Measurements from ENCODE around the gene ATPAF1. TPM values are rescaled to one million over a fixed set of nuclear protein-coding genes. Genes with fewer than 3 reads are reported as not detected.

The ATPAF1 gene
- total RNA-seq, 1 donor from 2014 or later = 79.3 TPM

GRCh38 chr1:46606255-46606965, 61.8 kb downstream of the ATPAF1 start:
- H3K4me1 Mint-ChIP-seq = peaks cover 19% of the 10 kb centered on the region
- H3K9ac ChIP-seq = no peak overlapping the region
- H3K9me3 ChIP-seq (ENCODE audit: low read depth) = no peaks in the 10 kb centered on the region
- no peak overlapping the region for H3K4me2 ChIP-seq
- H4K20me1 ChIP-seq (ENCODE audit: low read depth) = no peaks in the 10 kb centered on the region
- peaks cover 13% of the 10 kb centered on the region for H3K4me1 ChIP-seq
- H3K4me3 ChIP-seq = no peak overlapping the region
- no peak overlapping the region for H3K4me3 Mint-ChIP-seq
- peaks cover 21% of the 10 kb centered on the region for H3K27me3 Mint-ChIP-seq (ENCODE audit: insufficient read depth, low read depth)
- DNase-seq (ENCODE audit: low spot score) = no peak
- H2AFZ ChIP-seq (replicated peaks) = no peak overlapping the region
- H3K27ac Mint-ChIP-seq = peak overlapping the region; percentile 52
- TF ChIP-seq EZH2 (IDR thresholded peaks at IDR 0.05) = no peak
- TF ChIP-seq, protein P1, sequence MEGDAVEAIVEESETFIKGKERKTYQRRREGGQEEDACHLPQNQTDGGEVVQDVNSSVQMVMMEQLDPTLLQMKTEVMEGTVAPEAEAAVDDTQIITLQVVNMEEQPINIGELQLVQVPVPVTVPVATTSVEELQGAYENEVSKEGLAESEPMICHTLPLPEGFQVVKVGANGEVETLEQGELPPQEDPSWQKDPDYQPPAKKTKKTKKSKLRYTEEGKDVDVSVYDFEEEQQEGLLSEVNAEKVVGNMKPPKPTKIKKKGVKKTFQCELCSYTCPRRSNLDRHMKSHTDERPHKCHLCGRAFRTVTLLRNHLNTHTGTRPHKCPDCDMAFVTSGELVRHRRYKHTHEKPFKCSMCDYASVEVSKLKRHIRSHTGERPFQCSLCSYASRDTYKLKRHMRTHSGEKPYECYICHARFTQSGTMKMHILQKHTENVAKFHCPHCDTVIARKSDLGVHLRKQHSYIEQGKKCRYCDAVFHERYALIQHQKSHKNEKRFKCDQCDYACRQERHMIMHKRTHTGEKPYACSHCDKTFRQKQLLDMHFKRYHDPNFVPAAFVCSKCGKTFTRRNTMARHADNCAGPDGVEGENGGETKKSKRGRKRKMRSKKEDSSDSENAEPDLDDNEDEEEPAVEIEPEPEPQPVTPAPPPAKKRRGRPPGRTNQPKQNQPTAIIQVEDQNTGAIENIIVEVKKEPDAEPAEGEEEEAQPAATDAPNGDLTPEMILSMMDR (IDR thresholded peaks at IDR 0.05) = no peak
- no peak for TF ChIP-seq EZH2phosphoT487 (IDR thresholded peaks at IDR 0.05)
- no peaks in the 10 kb centered on the region for H3K27me3 ChIP-seq
- peaks cover 13% of the 10 kb centered on the region for H3F3A ChIP-seq (ENCODE audit: low read depth)
- no peaks in the 10 kb centered on the region for H3K36me3 ChIP-seq
- H3K27ac ChIP-seq = no peak overlapping the region
- no peaks in the 10 kb centered on the region for H3K79me2 ChIP-seq (ENCODE audit: low read depth)
- no peaks in the 10 kb centered on the region for H3K9me3 Mint-ChIP-seq
- peaks cover under 1% of the 10 kb centered on the region for H3K36me3 Mint-ChIP-seq

- H3K9ac ChIP-seq = no peak overlapping the region
- H3K79me2 ChIP-seq (ENCODE audit: low read depth) = no peaks in the 10 kb centered on the region
- H2AFZ ChIP-seq (replicated peaks) = no peak overlapping the region
- H4K20me1 ChIP-seq (ENCODE audit: low read depth) = no peaks in the 10 kb centered on the region
- peaks cover 21% of the 10 kb centered on the region for H3K27me3 Mint-ChIP-seq (ENCODE audit: insufficient read depth, low read depth)
- TF ChIP-seq EZH2 (IDR thresholded peaks at IDR 0.05) = no peak
- TF ChIP-seq, protein P1 (IDR thresholded peaks at IDR 0.05) = no peak
- no peak for TF ChIP-seq EZH2phosphoT487 (IDR thresholded peaks at IDR 0.05)
- no peak overlapping the region for H3K27ac Mint-ChIP-seq
- no peak overlapping the region for H3K27ac ChIP-seq
- no peak for DNase-seq (ENCODE audit: low spot score)
- no peaks in the 10 kb centered on the region for H3K36me3 ChIP-seq
- peak overlapping the region; percentile 90 for H3K4me3 Mint-ChIP-seq
- H3K4me3 ChIP-seq = peak overlapping the region; percentile 65
- H3F3A ChIP-seq (ENCODE audit: low read depth) = peaks cover 13% of the 10 kb centered on the region
- no peaks in the 10 kb centered on the region for H3K36me3 Mint-ChIP-seq
- no peaks in the 10 kb centered on the region for H3K27me3 ChIP-seq
- H3K9me3 ChIP-seq (ENCODE audit: low read depth) = no peaks in the 10 kb centered on the region
- H3K4me1 Mint-ChIP-seq = peaks cover 14% of the 10 kb centered on the region
- peak overlapping the region; percentile 77 for H3K4me2 ChIP-seq
- H3K9me3 Mint-ChIP-seq = no peaks in the 10 kb centered on the region
- H3K4me1 ChIP-seq = peaks cover 13% of the 10 kb centered on the region
These were observed 62.9 kb downstream of the ATPAF1 start for GRCh38 chr1:46605232-46605631.

DNA sequence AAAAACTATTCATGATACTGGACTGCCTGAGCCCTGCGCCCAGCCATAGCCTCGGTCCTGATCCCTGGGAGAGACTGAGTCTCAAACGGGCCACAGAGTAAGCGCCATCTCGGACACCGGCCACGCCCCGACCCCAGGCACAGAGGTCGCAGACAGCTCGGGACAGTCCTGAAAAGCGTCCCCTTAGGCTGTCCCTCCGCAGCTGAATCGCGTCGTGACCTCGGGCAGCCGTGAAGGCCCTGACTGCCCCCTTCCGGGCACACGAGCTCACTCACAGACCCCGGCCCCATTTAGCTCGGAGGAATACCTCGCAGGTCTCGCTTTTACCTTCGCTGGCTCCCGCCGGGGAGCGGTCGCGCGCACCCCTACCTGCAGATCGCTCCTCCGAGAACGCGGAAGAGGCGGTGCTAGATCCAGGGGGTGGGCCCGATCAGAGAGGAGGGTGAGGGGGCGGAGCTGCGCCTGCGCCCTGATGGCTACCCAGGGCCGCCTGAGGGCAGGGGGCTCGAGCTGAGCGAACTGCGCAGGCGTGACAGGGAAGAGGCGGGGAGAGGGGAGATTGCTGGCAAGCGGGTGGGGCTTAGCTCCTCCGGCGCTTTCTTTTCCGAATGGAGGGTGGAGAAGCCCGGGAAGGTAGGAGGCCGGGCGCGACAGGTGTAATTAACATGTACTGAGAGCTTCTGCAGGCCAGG, 64.2 kb downstream of the ATPAF1 start, which contains the start of gene MKNK1:
TSS of gene MKNK1 (minus strand) at position 411 of the 692 bp plus-strand sequence. CDS start 20,941 bp downstream, outside the sequence.
- H3K9me3 Mint-ChIP-seq = no peaks in the 10 kb centered on the region
- H3K36me3 ChIP-seq = no peaks in the 10 kb centered on the region
- DNase-seq (ENCODE audit: low spot score) = peak; percentile 99
- H3K4me1 Mint-ChIP-seq = peaks cover 14% of the 10 kb centered on the region
- H3K79me2 ChIP-seq (ENCODE audit: low read depth) = no peaks in the 10 kb centered on the region
- peak within 1 kb of the TSS; percentile 65 for H3K4me3 ChIP-seq
- H3K27ac ChIP-seq = no peak within 1 kb of the TSS
- H3K27me3 Mint-ChIP-seq (ENCODE audit: insufficient read depth, low read depth) = peaks cover 21% of the 10 kb centered on the region
- H3K36me3 Mint-ChIP-seq = no peaks in the 10 kb centered on the region
- H3K4me1 ChIP-seq = peaks cover 13% of the 10 kb centered on the region
- H3K4me2 ChIP-seq = peak within 1 kb of the TSS; percentile 80
- H4K20me1 ChIP-seq (ENCODE audit: low read depth) = no peaks in the 10 kb centered on the region
- H3K27ac Mint-ChIP-seq = no peak within 1 kb of the TSS
- no peaks in the 10 kb centered on the region for H3K9me3 ChIP-seq (ENCODE audit: low read depth)
- H3K27me3 ChIP-seq = no peaks in the 10 kb centered on the region
- TF ChIP-seq, protein P1 (IDR thresholded peaks at IDR 0.05) = peak; percentile 59
- no peak for TF ChIP-seq EZH2phosphoT487 (IDR thresholded peaks at IDR 0.05)
- TF ChIP-seq EZH2 (IDR thresholded peaks at IDR 0.05) = no peak
- peak within 1 kb of the TSS; percentile 8 for H3K9ac ChIP-seq
- peak within 1 kb of the TSS; percentile 90 for H3K4me3 Mint-ChIP-seq
- H2AFZ ChIP-seq (replicated peaks) = peak within 1 kb of the TSS; percentile 90
- peaks cover 13% of the 10 kb centered on the region for H3F3A ChIP-seq (ENCODE audit: low read depth)

All from neural progenitor cell (in vitro differentiated cells).